Activated T-helper 1 cell treated with Interleukin-2 at 50 U/mL for 16 hours (primary cell): ENCODE results near the gene SLC35A1.
"Not testable (repeated sequence)": the region's sequence is repeated elsewhere in the genome, so short reads cannot be mapped to it uniquely, and the experiment has no call there.

ENCODE experiments used
- DNase-seq: peaks from one replicate; pipeline ENCODE4 v3.0.0-alpha.2; 2020; ENCODE audit warnings: low read depth

Gene SLC35A1

DNA sequence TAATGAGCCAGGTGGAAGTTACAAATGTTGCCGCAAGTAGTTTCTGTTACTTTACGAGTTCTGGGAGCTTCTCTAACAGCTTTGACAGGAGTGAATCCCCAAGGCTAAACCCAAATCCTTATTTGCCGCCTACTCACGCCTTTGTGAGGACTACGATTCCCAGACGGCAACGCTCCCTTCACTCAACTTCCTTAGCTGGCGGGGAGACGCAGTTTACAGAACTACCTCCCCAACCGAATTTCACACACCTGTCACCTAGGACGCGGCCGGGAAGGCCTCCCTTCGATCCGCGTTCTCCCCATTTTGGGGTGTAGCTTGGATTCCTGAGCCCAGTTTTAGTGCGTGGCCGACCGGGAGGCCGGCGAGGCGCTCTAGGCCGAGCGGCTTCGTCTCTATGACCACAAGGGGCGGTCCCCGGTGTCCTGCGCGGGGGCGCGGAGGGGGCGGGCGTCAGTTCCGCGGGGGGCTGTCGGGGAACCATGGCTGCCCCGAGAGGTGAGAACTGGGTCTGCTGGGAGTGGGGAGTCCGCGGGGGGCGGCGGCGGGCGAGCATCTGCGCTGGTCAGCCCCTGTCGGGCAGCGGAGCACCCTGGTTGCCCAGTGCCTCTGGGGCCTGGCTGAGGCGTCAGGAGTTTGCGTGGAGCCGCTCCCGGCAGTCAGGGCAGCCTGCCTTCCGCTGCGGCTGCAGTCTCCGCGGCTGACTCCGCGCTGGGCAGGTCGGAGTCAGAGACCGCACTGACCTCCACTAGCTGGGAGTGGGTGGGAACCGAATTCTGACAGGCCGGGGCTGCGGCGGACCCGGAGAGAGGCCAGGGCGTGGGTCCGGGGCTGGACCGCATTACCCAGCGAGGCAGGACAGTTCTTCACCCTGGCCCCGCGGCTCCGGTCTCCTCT is at the start of gene SLC35A1:
TSS of gene SLC35A1 (plus strand) at position 450 of the 894 bp plus-strand sequence. CDS start at position 480, 30 bp downstream.
- peak; percentile 73 for DNase-seq

DNA sequence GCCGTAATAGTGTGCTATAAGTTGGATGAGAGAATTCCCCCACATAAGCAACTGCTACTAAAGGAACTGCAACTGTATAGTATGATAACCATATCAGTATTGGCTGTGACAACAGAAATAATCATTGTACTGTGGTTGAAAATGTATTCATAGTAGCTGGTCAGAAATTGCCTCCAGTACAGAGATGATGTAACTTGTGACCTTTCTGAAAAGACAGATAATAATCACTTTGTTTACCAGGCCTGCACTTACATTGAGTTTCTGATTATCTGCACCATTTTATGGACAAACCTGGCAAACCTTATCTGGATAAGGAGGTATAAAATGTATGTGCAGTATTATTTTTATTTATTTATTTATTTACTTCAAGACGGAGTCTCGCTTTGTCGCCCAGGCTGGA is 46.0 kb upstream of the SLC35A1 start:
- DNase-seq = no peak

GRCh38 chr6:87430499-87430898 is 42.3 kb upstream of the SLC35A1 start:
- DNase-seq = no peak

DNA sequence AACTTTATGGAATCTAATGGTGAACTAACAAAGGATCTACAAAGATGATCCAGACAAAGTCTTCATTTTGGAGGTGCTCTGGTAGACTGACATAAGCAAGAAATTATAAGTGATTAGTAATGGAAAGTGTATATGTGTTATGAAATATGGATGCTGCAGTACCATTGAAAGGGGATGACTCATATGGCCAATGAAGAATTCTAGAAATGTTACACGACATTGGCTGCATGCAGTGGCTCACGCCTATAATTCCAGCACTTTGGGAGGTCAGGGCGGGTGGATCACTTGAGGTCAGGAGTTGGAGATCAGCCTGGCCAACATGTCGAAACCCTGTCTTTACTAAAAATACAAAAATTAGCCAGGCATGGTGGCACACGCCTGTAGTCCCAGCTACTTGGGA is 41.5 kb upstream of the SLC35A1 start:
- DNase-seq = no peak

- DNase-seq = no peak
These were observed 36.3 kb upstream of the SLC35A1 start for GRCh38 chr6:87436435-87436834.

DNA sequence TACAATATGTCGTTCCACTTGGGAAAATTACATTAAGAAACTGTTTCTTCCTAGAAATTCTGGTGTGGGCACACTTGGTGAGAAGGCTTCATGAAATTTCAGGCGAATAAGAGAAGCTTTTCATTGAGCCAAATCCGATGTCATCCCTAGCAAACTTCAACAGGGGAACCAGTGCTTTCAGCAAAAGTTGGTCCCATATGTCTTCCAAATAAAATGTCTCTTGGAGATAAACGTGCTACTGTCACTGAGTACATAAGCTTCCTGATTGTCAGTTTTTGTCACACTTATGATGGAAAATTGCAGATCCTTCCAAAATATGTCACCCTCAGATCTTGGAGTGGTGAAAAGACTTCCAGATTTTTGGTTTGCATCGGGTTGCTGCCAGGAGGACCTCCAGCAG is 31.1 kb upstream of the SLC35A1 start:
- DNase-seq = no peak

GRCh38 chr6:87444362-87444761 is 28.4 kb upstream of the SLC35A1 start:
- no peak for DNase-seq

GRCh38 chr6:87465051-87465450 is 7.7 kb upstream of the SLC35A1 start:
- DNase-seq = no peak

DNA sequence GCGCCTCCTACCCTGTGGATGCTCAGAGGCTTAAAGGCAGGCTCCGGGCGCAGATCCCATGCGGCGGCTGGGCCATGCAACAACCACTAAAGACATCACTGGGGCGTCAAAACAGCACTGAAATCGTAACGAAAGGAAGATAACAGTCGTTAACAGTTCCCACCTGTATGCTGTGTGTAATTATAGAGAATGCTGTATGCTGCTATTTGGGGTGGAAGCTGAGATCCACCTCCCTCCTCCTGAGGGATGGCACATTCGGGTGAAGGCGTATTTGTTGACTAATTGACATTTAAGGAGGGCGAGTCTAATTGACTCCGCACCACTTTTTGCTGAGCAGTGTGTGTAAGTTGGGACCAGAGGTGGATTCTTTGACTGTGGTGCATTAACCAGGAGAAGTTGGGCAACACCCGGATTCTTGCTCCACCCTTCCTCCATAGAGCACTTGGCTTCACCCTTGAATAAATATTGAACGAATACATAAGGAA is 687 bp downstream of the SLC35A1 start:
- no peak for DNase-seq

DNA sequence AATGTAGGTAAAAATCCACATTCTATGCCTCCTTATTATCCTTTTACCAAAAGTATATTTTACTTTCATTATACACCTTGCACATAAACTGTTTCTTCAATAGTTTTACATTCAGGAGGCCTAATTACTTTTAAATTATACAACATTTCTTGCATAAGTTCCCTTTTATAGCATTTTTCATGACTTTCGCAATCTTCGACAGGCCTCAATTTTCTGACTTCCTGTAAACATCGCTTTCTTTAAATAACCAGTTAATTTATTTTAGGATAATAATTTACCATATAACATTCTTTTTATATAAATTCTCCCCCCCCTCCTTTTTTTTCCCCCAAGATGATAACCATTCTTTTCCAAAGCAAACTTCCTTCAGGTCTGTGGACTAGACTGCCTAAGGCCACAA is 9.2 kb downstream of the SLC35A1 start:
- DNase-seq = no peak

DNA sequence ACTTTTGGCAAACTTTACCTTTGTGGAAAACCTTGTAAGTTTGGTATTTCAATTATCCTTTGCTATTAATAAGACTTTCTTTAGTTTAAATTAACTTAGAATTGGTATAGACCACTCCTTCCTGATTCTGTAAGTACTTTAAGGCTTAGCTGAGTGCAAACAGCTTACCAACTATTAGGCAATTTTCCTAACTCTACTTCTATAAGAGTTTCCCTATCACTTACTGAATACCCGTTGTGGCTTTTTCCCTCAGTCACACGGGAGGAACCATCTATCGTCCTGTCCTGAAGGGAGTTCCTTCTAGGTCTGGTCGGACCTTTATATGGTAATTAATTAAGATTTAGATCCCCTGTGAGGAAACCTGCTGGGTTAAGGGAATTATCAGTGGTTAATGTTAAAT is 9.6 kb downstream of the SLC35A1 start:
- no peak for DNase-seq

DNA sequence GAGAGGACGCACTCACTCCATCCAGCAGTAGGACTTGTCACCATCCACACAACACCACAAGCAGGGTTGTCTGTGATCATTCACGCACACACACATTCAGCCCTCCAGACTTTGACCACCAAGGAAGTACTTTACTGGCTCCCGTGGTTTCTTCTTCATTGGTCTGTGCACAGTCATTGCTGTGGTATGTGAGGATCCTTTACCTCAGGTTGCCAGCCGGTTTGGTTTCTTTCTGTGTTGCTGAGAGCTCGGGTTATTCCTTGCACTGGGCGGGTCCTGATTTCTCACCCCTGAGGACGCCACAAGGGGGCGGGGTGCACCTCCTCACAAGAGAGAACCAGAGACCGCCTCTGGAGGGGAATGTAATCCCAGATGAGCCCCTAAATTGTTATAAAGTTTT is 11.2 kb downstream of the SLC35A1 start:
- no peak for DNase-seq

- DNase-seq = no peak
These were observed 11.7 kb downstream of the SLC35A1 start for GRCh38 chr6:87484491-87484890.

GRCh38 chr6:87487555-87487954 is 14.8 kb downstream of the SLC35A1 start:
- no peak for DNase-seq

DNA sequence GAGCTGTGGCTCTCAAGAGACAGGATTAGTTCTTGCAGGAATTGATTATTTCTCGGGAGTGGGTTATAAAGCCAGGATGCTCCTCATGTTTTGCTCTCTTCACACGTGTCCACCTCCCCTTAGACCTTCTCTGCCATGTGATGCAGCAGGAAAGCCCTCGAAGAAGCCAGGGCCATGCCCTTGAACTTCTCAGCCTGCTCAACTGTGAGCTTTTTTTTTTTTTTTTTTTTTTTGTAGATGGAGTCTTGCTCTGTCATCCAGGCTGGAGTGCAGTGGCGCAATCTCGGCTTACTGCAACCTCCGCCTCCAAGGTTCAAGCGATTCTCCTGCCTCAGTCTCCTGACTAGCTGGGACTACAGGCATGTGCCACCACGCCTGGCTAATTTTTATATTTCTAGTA is 16.6 kb downstream of the SLC35A1 start:
- DNase-seq = not testable (repeated sequence)

- no peak for DNase-seq
These were observed 22.1 kb downstream of the SLC35A1 start for GRCh38 chr6:87494761-87495422.

DNA sequence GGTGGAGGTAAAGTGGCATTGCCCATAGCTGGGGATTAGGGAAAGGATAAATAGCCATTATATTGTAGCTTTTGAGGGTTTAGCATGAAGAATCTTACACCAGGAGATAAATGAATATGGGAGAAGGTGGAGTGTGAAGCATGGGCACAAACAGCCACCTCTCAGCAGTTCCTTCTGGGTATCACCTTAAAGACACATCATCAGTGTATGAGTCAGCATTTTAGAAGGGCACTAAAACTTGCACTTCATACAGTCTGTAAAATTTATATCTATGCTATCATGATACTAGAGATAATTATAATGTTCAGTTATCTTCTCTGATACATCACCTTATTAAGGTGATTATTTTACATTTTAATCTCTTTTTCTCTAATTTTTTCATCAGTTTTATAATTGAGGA is 25.3 kb downstream of the SLC35A1 start:
- no peak for DNase-seq

- DNase-seq = no peak
These were observed 29.2 kb downstream of the SLC35A1 start for GRCh38 chr6:87501809-87502572.

- DNase-seq = no peak
These were observed 31.7 kb downstream of the SLC35A1 start for GRCh38 chr6:87504441-87504840.

GRCh38 chr6:87514831-87515230 is 42.1 kb downstream of the SLC35A1 start:
- DNase-seq = no peak

DNA sequence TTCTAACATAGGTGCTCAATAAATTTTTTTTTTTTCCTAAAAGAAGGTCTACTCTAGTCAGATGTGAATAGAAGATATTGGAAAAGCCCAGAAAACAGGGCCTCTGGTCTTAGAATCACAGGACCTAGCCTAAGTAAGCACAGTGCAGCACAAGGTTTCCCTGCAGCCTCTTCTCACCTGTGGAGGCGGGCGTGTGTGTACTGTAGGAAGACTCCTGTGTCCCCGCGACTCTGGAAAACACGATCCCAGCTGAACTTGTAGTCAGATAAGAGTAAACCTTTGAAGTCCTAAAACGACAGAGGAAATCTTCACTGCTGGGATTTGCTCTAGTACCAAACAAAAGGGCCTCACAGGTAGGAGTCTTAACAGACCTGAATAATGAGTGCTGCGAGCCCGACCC is 45.7 kb downstream of the SLC35A1 start:
- no peak for DNase-seq

- no peak for DNase-seq
These were observed 49.9 kb downstream of the SLC35A1 start for GRCh38 chr6:87522686-87523085.

GRCh38 chr6:87529221-87529620 is 56.4 kb downstream of the SLC35A1 start:
- no peak for DNase-seq
